ENCODE results near the gene CDKN2D.

CDKN2D gene

DNA sequence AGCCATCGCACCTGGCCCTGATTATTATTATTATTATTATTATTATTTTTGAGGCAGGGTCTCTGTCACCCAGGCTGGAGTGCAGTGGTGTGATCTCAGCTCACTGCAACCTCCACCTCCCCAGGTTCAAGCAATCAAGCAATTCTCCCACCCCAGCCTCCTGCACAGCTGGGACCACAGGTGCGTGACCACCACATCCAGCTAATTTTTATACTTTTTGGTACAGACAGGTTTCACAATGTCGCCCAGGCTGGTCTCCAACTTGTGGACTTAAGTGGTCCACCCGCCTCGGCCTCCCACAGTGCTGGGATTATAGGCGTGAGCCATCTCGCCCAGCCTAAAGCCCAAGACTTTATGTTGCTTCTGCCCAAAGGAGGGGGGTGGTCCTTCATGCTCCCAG, 24.4 kb upstream of the CDKN2D start:
- no peak overlapping the region for H3K4me3 ChIP-seq (ENCODE audit: low read depth, low read length)
- no peak for DNase-seq (ENCODE audit: low read depth)
- TF ChIP-seq, protein P1, sequence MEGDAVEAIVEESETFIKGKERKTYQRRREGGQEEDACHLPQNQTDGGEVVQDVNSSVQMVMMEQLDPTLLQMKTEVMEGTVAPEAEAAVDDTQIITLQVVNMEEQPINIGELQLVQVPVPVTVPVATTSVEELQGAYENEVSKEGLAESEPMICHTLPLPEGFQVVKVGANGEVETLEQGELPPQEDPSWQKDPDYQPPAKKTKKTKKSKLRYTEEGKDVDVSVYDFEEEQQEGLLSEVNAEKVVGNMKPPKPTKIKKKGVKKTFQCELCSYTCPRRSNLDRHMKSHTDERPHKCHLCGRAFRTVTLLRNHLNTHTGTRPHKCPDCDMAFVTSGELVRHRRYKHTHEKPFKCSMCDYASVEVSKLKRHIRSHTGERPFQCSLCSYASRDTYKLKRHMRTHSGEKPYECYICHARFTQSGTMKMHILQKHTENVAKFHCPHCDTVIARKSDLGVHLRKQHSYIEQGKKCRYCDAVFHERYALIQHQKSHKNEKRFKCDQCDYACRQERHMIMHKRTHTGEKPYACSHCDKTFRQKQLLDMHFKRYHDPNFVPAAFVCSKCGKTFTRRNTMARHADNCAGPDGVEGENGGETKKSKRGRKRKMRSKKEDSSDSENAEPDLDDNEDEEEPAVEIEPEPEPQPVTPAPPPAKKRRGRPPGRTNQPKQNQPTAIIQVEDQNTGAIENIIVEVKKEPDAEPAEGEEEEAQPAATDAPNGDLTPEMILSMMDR (IDR thresholded peaks at IDR 0.05; ENCODE audit: insufficient read depth, low read depth, low read length, missing control alignments): no peak

DNA sequence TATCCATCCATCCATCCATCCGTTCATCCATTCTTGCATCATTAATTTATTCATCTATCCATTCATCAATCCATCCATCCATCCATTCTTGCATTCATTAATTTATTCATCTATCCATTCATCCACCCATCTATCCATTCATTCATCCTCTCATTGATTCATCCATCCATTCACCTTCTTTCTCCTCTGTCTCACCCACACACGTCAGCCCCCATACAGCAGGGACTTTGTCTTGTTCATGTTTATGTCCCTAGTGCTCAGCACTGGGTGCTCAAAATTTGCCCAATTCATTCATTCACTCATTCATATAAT, 19.0 kb upstream of the CDKN2D start:
- TF ChIP-seq, protein P1 (IDR thresholded peaks at IDR 0.05; ENCODE audit: insufficient read depth, low read depth, low read length, missing control alignments): no peak
- DNase-seq (ENCODE audit: low read depth): no peak
- H3K4me3 ChIP-seq (ENCODE audit: low read depth, low read length): no peak overlapping the region

DNA sequence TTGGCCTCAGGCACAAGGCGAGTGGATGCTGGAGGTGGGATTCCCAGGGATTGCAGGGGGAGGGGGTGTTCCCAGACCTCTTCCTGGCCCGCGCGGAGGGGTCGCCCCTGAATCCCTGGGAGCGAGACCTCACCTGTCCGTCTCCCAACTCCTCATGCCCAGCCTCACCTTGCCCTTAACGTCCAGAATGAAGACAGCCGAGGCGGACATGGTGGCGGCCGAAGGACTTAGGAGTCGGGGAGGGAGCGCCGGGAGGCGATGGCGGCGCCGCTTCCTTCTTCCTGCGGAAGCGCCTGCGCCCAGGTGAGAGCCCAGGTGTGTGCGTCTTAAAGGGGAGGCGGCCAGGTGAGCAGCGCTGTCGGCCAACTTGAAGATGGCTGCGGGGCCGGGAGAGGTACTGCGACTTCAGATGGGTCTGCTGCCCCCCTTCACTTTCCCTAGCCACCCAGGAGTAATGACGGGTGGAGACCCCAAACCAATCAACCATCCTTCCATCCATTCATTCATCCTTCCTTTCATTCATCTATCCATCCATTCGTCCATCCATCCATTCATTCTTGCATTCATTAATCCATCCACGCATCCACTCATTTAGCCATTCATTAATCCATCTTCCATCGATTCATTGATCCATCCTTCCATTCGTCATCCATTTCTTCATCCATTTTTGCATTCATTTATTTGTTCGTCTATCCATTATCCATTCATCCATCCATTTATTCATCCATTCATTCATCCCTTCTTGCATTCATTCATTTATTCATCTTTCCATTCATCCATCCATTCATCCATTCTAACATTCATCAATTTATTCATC, 18.5 kb upstream of the CDKN2D start, which contains the start of gene AP1M2:
Gene AP1M2 (minus strand): TSS at position 291 of the 817 bp plus-strand sequence. CDS start 81 bp downstream, at position 210.
- TF ChIP-seq, protein P1 (IDR thresholded peaks at IDR 0.05; ENCODE audit: insufficient read depth, low read depth, low read length, missing control alignments): no peak
- no peak within 1 kb of the TSS for H3K4me3 ChIP-seq (ENCODE audit: low read depth, low read length)
- DNase-seq (ENCODE audit: low read depth): no peak

DNA sequence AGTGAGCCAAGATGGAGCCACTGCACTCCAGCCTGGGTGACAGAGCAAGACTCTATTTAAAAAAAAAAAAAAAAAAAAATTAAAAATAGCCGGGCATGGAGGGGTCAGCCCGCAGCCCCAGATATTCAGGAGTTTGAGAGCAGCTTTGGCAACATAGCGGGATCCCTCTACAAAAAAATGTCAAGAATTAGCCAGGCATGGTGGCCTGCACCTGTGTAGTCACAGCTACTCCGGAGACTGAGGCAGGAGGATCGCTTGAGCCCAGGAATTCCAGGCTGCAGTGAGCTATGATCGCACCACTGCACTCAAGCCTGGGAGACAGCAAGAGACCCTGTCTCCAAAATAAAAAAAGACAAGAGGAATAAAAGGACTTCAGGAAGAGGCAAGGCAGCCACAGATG, 17.6 kb upstream of the CDKN2D start:
- no peak overlapping the region for H3K4me3 ChIP-seq (ENCODE audit: low read depth, low read length)
- DNase-seq (ENCODE audit: low read depth): no peak
- TF ChIP-seq, protein P1 (IDR thresholded peaks at IDR 0.05; ENCODE audit: insufficient read depth, low read depth, low read length, missing control alignments): no peak

DNA sequence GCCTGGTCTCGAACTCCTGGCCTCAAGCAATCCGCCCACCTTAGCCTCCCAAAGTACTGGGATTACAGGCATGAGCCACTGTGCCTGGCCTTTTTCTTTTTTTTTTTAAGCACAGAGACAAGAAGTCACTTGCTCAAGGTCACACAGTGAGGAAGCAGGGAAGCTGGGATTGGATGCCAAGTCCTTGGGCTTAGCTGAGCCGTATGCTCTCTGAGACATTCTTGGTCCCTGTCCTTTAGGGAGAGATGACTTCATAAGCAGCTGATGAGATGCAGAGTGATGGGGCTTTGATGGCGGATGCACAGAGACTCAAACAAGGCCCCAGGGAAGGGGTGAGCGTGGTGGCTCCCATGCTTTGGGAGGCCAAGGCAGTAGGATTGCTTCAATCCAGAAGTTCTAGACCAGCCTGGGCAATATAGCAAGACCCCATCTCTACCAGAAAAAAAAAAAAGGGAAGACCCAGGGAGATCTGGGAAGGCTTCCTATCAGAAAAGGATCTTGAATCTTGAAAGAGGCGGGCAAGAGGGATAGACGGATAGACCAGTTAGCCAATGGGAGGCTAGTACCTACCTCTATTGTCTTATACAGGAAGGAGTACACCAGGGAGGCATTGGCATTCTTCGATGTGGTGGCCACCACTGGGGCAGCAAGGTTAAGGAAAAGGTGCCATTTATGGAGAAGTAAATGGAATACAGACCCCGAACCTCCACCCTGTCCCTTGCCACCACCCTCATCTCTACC, 14.4 kb upstream of the CDKN2D start:
- no peak for DNase-seq (ENCODE audit: low read depth)
- H3K4me3 ChIP-seq (ENCODE audit: low read depth, low read length): no peak overlapping the region
- TF ChIP-seq, protein P1 (IDR thresholded peaks at IDR 0.05; ENCODE audit: insufficient read depth, low read depth, low read length, missing control alignments): no peak

DNA sequence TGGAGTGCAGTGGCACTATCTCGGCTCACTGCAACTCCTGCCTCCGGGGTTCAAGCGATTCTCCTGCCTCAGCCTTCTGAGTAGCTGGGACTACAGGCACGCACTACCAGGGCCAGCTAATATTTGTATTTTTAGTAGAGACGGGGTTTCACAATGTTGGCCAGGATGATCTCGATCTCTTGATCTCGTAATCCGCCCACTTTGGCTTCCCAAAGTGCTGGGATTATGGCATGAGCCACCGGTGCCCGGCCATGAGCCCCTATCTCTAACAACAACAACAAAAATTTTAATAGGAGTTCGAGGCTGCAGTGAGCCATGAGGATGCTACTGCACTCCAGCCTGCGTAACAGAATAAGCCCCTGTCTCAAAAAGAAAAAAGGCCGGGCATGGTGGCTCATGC, 13.3 kb upstream of the CDKN2D start:
- no peak for DNase-seq (ENCODE audit: low read depth)
- TF ChIP-seq, protein P1 (IDR thresholded peaks at IDR 0.05; ENCODE audit: insufficient read depth, low read depth, low read length, missing control alignments): no peak
- no peak overlapping the region for H3K4me3 ChIP-seq (ENCODE audit: low read depth, low read length)
